Endodermal cell (in vitro differentiated cells): ENCODE measurements around the gene METTL2B. TPM values are rescaled to one million over a fixed set of nuclear protein-coding genes. Genes with fewer than 3 reads are reported as not detected.

Source experiments
- DNase-seq: peaks from one replicate; pipeline ENCODE4 v3.0.0-alpha.2; 2017
- H3K27ac ChIP-seq: 2 replicates; pipeline ENCODE4 v1.5.1; 2013; ENCODE audit warnings: mild to moderate bottlenecking, low read depth, low read length, moderate library complexity
- H3K27me3 ChIP-seq: 2 replicates; pipeline ENCODE4 v1.6.1; 2013; ENCODE audit warnings: mild to moderate bottlenecking, low read length, moderate library complexity; ENCODE audit not compliant: insufficient read depth, control insufficient read depth, poor library complexity, severe bottlenecking
- H3K36me3 ChIP-seq: 2 replicates; pipeline ENCODE4 v1.7.0; 2013; ENCODE audit warnings: mild to moderate bottlenecking, low read length, moderate library complexity; ENCODE audit not compliant: control insufficient read depth, insufficient read depth
- H3K4me1 ChIP-seq: one replicate; pipeline ENCODE4 v1.7.0; 2013; ENCODE audit warnings: low read length; ENCODE audit not compliant: control insufficient read depth, insufficient read depth
- H3K4me3 ChIP-seq: 2 replicates; pipeline ENCODE4 v1.5.1; 2013; ENCODE audit warnings: mild to moderate bottlenecking, low read length, moderate library complexity
- H3K9ac ChIP-seq: 2 replicates; pipeline ENCODE4 v1.6.1; 2013; ENCODE audit warnings: mild to moderate bottlenecking, low read length, moderate library complexity; ENCODE audit not compliant: poor library complexity, severe bottlenecking; ENCODE audit errors: extremely low read depth
- H3K9me3 ChIP-seq: 2 replicates; pipeline ENCODE4 v1.6.1; 2013; ENCODE audit warnings: mild to moderate bottlenecking, low read length, moderate library complexity; ENCODE audit not compliant: control insufficient read depth
- H3K27ac Mint-ChIP-seq: 2 replicates; pipeline ENCODE4 v1.8.0; 2020; ENCODE audit warnings: mixed read lengths
- H3K27me3 Mint-ChIP-seq: 2 replicates; pipeline ENCODE4 v1.8.0; 2021; ENCODE audit warnings: mild to moderate bottlenecking, mixed read lengths; ENCODE audit not compliant: insufficient read depth
- H3K36me3 Mint-ChIP-seq: 2 replicates; pipeline ENCODE4 v1.8.0; 2020; ENCODE audit warnings: low read depth, mixed read lengths
- H3K4me1 Mint-ChIP-seq: 2 replicates; pipeline ENCODE4 v1.8.0; 2020; ENCODE audit warnings: mixed read lengths
- H3K4me3 Mint-ChIP-seq: 2 replicates; pipeline ENCODE4 v1.8.0; 2020; ENCODE audit warnings: mild to moderate bottlenecking, moderate library complexity, mixed read lengths
- H3K9me3 Mint-ChIP-seq: 2 replicates; pipeline ENCODE4 v1.8.0; 2020; ENCODE audit warnings: mild to moderate bottlenecking, mixed read lengths
- CTCF ChIP-seq: fragments of 200-600 bp; sonication (generic); conservative IDR thresholded peaks from 2 replicates; pipeline ENCODE4 v1.5.0; 2021; ENCODE audit warnings: antibody characterized with exemption, mild to moderate bottlenecking
- WGBS, 2 experiments: methylation state at CpG; one replicate each; pipeline versions ENCODE4 v1.1.5 to v1.1.7; 2013; ENCODE audit warnings: missing lambda C conversion rate in 2 of 2, mixed read lengths in 1 of 2; ENCODE audit not compliant: insufficient coverage in 1 of 2, insufficient read length in 1 of 2; 5-methylcytosine and 5-hydroxymethylcytosine counted together
- total RNA-seq, 2 donors: library from RNA; stranded (reverse); fragmentation: NEBNext Ultra II Directional in 1 of 2; extraction: Animal tissue kit (Norgen Biotek cat#: 25700) in 1 of 2; gene quantifications; 2 replicates in 1 of 2; 3 replicates in 1 of 2; pipeline ENCODE4 v1.2.1, GENCODE V29; 2021

The METTL2B gene
- total RNA-seq, 2 donors from 2014 or later, result 39.8 to 50.5 TPM

GRCh38 chr7:128434413-128435326 is 41.9 kb upstream of the METTL2B start:
- Mint-ChIP-seq H3K4me3 (peak overlapping the region; percentile 10), H3K9me3 (no peaks in the 10 kb centered on the region), H3K36me3 (no peaks in the 10 kb centered on the region), H3K27ac (peak overlapping the region; percentile 90), H3K27me3 (peaks cover 3% of the 10 kb centered on the region), H3K4me1 (peaks cover 31% of the 10 kb centered on the region)
- no peak for TF ChIP-seq CTCF
- no peaks in the 10 kb centered on the region for H3K27me3 ChIP-seq
- no peak overlapping the region for H3K4me3 ChIP-seq
- WGBS, 2 experiments, result 72 to 76% methylated on average over 3 to 4 of the region's 4 CpGs
- peaks cover 9% of the 10 kb centered on the region for H3K4me1 ChIP-seq
- H3K27ac ChIP-seq, result no peak overlapping the region
- no peak overlapping the region for H3K9ac ChIP-seq
- DNase-seq, result no peak
- no peaks in the 10 kb centered on the region for H3K9me3 ChIP-seq
- H3K36me3 ChIP-seq, result no peaks in the 10 kb centered on the region

- H3K4me1 ChIP-seq, result peaks cover 9% of the 10 kb centered on the region
- peak overlapping the region; percentile 10 for H3K4me3 Mint-ChIP-seq
- H3K9me3 ChIP-seq, result no peaks in the 10 kb centered on the region
- TF ChIP-seq CTCF, result no peak
- H3K27ac Mint-ChIP-seq, result peak overlapping the region; percentile 90
- no peaks in the 10 kb centered on the region for H3K27me3 ChIP-seq
- peaks cover 31% of the 10 kb centered on the region for H3K4me1 Mint-ChIP-seq
- no peaks in the 10 kb centered on the region for H3K9me3 Mint-ChIP-seq
- no peak overlapping the region for H3K9ac ChIP-seq
- 69 to 80% methylated on average over 3 of the region's 3 CpGs for WGBS, 2 experiments
- H3K36me3 Mint-ChIP-seq, result no peaks in the 10 kb centered on the region
- no peak overlapping the region for H3K27ac ChIP-seq
- DNase-seq, result no peak
- H3K27me3 Mint-ChIP-seq, result peaks cover 3% of the 10 kb centered on the region
- H3K4me3 ChIP-seq, result no peak overlapping the region
- H3K36me3 ChIP-seq, result no peaks in the 10 kb centered on the region
These were observed 41.2 kb upstream of the METTL2B start for GRCh38 chr7:128435327-128435686.

DNA sequence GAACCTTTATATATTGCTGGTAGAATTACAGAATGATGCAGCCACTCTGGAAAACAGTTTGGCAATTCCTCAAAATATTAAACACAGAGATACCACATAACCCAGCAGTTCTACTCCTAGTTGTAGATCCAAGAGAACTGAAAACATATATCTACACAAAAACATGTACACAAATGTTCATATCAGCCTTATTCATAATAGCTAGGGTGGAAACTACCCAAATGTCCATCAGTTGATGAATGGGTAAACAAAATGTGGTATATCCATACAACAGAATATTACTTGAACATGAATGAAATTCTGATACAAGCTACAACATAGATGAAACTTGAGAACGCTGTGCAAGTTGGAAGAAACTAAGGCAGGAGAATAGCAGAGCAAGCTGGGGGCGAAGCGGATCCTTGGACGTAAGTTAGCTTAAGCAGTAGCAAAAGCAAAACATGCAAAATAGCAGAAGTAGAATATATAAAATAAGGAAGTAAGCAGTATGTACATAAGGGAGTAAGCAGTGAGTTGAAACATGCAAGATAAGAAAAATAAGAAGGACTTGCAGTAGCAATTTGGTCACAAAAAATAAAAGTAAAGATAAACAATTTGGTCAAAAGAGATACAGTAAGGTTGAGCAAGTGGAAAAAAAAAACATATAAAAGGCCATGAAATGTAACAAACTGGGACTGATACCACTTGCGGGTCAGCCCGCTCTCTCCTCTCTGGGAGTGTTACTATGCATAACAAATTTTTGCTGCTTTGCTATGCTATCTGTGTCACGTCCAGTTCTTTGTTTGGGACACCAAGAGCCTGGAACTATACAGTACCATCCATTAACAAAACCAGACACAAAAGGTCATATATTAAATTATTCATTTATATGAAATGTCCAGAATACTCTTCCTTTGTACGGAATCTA is 38.9 kb upstream of the METTL2B start:
- WGBS, 2 experiments, result 94 to 100% methylated on average over 4 to 8 of the region's 8 CpGs
- no peak overlapping the region for H3K27ac ChIP-seq
- peaks cover 3% of the 10 kb centered on the region for H3K27me3 Mint-ChIP-seq

More for the DNA sequence above, 38.9 kb upstream of the METTL2B start:
- no peaks in the 10 kb centered on the region for H3K27me3 ChIP-seq
- DNase-seq, result no peak
- no peaks in the 10 kb centered on the region for H3K9me3 ChIP-seq
- Mint-ChIP-seq H3K4me1 (peaks cover 19% of the 10 kb centered on the region), H3K27ac (no peak overlapping the region), H3K9me3 (no peaks in the 10 kb centered on the region), H3K36me3 (no peaks in the 10 kb centered on the region), H3K4me3 (no peak overlapping the region)
- H3K9ac ChIP-seq, result no peak overlapping the region
- no peak overlapping the region for H3K4me3 ChIP-seq
- peaks cover 3% of the 10 kb centered on the region for H3K4me1 ChIP-seq
- TF ChIP-seq CTCF, result no peak
- H3K36me3 ChIP-seq, result no peaks in the 10 kb centered on the region
